Neural progenitor cell (in vitro differentiated cells): ENCODE data around the gene IDNK. TPM values are rescaled to one million over a fixed set of nuclear protein-coding genes. Genes with fewer than 3 reads are reported as not detected.

ENCODE experiments used
- DNase-seq: peaks from one replicate; pipeline ENCODE4 v3.0.0-alpha.2; 2016; ENCODE audit warnings: low spot score
- H2AFZ ChIP-seq: fragments of 200-600 bp; sonication (generic); replicated peaks from 2 replicates; pipeline ENCODE4 v1.6.1; 2016; ENCODE audit warnings: antibody characterized with exemption
- H3F3A ChIP-seq: fragments of 200-600 bp; sonication (generic); 2 replicates; pipeline ENCODE4 v1.6.1; 2016; ENCODE audit warnings: antibody characterized with exemption, low read depth
- H3K27ac ChIP-seq: fragments of 200-600 bp; sonication (generic); 2 replicates; pipeline ENCODE4 v1.5.1; 2016; ENCODE audit warnings: mild to moderate bottlenecking
- H3K27me3 ChIP-seq: fragments of 200-600 bp; sonication (generic); 2 replicates; pipeline ENCODE4 v1.6.1; 2016; ENCODE audit warnings: mild to moderate bottlenecking, moderate library complexity
- H3K36me3 ChIP-seq: fragments of 200-600 bp; sonication (generic); 2 replicates; pipeline ENCODE4 v1.5.1; 2016
- H3K4me1 ChIP-seq: fragments of 200-600 bp; sonication (generic); 2 replicates; pipeline ENCODE4 v1.6.1; 2016; ENCODE audit warnings: mixed run types
- H3K4me2 ChIP-seq: fragments of 200-600 bp; sonication (generic); 2 replicates; pipeline ENCODE4 v1.6.1; 2016
- H3K4me3 ChIP-seq: fragments of 200-600 bp; sonication (generic); 2 replicates; pipeline ENCODE4 v1.5.1; 2016
- H3K79me2 ChIP-seq: fragments of 200-600 bp; sonication (generic); 2 replicates; pipeline ENCODE4 v1.6.1; 2016; ENCODE audit warnings: low read depth
- H3K9ac ChIP-seq: fragments of 200-600 bp; sonication (generic); 2 replicates; pipeline ENCODE4 v1.6.1; 2016
- H3K9me3 ChIP-seq: fragments of 200-600 bp; sonication (generic); 2 replicates; pipeline ENCODE4 v1.5.1; 2016; ENCODE audit warnings: low read depth
- H4K20me1 ChIP-seq: fragments of 200-600 bp; sonication (generic); 2 replicates; pipeline ENCODE4 v1.6.1; 2016; ENCODE audit warnings: low read depth
- H3K27ac Mint-ChIP-seq: 3 replicates; pipeline ENCODE4 v1.8.0; 2021; ENCODE audit warnings: mixed read lengths
- H3K27me3 Mint-ChIP-seq: 2 replicates; pipeline ENCODE4 v1.8.0; 2022; ENCODE audit warnings: low read depth, mild to moderate bottlenecking, inconsistent platforms, moderate library complexity, mixed read lengths; ENCODE audit not compliant: insufficient read depth
- H3K36me3 Mint-ChIP-seq: 3 replicates; pipeline ENCODE4 v1.8.0; 2021; ENCODE audit warnings: mixed read lengths
- H3K4me1 Mint-ChIP-seq: 3 replicates; pipeline ENCODE4 v1.8.0; 2021; ENCODE audit warnings: mixed read lengths
- H3K4me3 Mint-ChIP-seq: 3 replicates; pipeline ENCODE4 v1.8.0; 2021; ENCODE audit warnings: mild to moderate bottlenecking, moderate library complexity, mixed read lengths
- H3K9me3 Mint-ChIP-seq: 3 replicates; pipeline ENCODE4 v1.8.0; 2020; ENCODE audit warnings: mixed read lengths
- CTCF ChIP-seq: fragments of 200-600 bp; sonication (generic); IDR thresholded peaks from 2 replicates; pipeline ENCODE4 v1.5.1; 2017; ENCODE audit warnings: antibody characterized with exemption, mild to moderate bottlenecking
- EZH2 ChIP-seq: fragments of 200-600 bp; sonication (generic); IDR thresholded peaks from 2 replicates; pipeline ENCODE4 v1.6.1; 2017; ENCODE audit warnings: antibody characterized with exemption, mild to moderate bottlenecking, moderate library complexity
- EZH2phosphoT487 ChIP-seq: fragments of 200-600 bp; sonication (generic); IDR thresholded peaks from 2 replicates; pipeline ENCODE4 v1.6.1; 2017; ENCODE audit warnings: antibody characterized with exemption
- total RNA-seq: library from RNA; depleted of rRNA; stranded (reverse); fragments of >200 nt; gene quantifications from 2 replicates; pipeline ENCODE4 v1.2.3, GENCODE V29; 2015; ENCODE audit warnings: low replicate concordance

The IDNK gene
- total RNA-seq, 1 donor from 2014 or later = 9.0 TPM

- Mint-ChIP-seq H3K27ac (no peak overlapping the region), H3K4me1 (no peaks in the 10 kb centered on the region), H3K36me3 (peaks cover 44% of the 10 kb centered on the region), H3K27me3 (peaks cover 2% of the 10 kb centered on the region), H3K4me3 (no peak overlapping the region), H3K9me3 (peaks cover 11% of the 10 kb centered on the region)
- H3K36me3 ChIP-seq = peaks cover 27% of the 10 kb centered on the region
- H3K4me1 ChIP-seq = no peaks in the 10 kb centered on the region
- no peak for DNase-seq
- no peak overlapping the region for H2AFZ ChIP-seq
- H3K4me2 ChIP-seq = no peak overlapping the region
- no peaks in the 10 kb centered on the region for H3K9me3 ChIP-seq
- no peak for TF ChIP-seq EZH2phosphoT487
- no peak for TF ChIP-seq EZH2
- TF ChIP-seq CTCF = no peak
- no peaks in the 10 kb centered on the region for H3K79me2 ChIP-seq
- no peak overlapping the region for H3K27ac ChIP-seq
- H3F3A ChIP-seq = no peaks in the 10 kb centered on the region
- H4K20me1 ChIP-seq = no peaks in the 10 kb centered on the region
- H3K9ac ChIP-seq = no peak overlapping the region
- no peaks in the 10 kb centered on the region for H3K27me3 ChIP-seq
- H3K4me3 ChIP-seq = no peak overlapping the region
Observed at GRCh38 chr9:83656032-83656680, 33.2 kb downstream of the IDNK start.

- H3K27ac ChIP-seq = no peak overlapping the region
- Mint-ChIP-seq H3K4me3 (no peak overlapping the region), H3K27me3 (peaks cover 2% of the 10 kb centered on the region), H3K4me1 (no peaks in the 10 kb centered on the region), H3K9me3 (peaks cover 9% of the 10 kb centered on the region), H3K36me3 (peaks cover 42% of the 10 kb centered on the region), H3K27ac (no peak overlapping the region)
- H3K9me3 ChIP-seq = no peaks in the 10 kb centered on the region
- TF ChIP-seq EZH2phosphoT487 (no peak), CTCF (no peak), EZH2 (no peak)
- H3K9ac ChIP-seq = no peak overlapping the region
- H4K20me1 ChIP-seq = no peaks in the 10 kb centered on the region
- H3K4me2 ChIP-seq = no peak overlapping the region
- no peak for DNase-seq
- no peaks in the 10 kb centered on the region for H3K4me1 ChIP-seq
- H3F3A ChIP-seq = no peaks in the 10 kb centered on the region
- H2AFZ ChIP-seq = no peak overlapping the region
- no peaks in the 10 kb centered on the region for H3K79me2 ChIP-seq
- no peak overlapping the region for H3K4me3 ChIP-seq
- no peaks in the 10 kb centered on the region for H3K27me3 ChIP-seq
- peaks cover 24% of the 10 kb centered on the region for H3K36me3 ChIP-seq
Observed at GRCh38 chr9:83656952-83657351, 34.0 kb downstream of the IDNK start.

- H3F3A ChIP-seq = no peaks in the 10 kb centered on the region
- H4K20me1 ChIP-seq = peaks cover 12% of the 10 kb centered on the region
- no peaks in the 10 kb centered on the region for H3K79me2 ChIP-seq
- no peak overlapping the region for H2AFZ ChIP-seq
- H3K4me2 ChIP-seq = no peak overlapping the region
- no peak overlapping the region for H3K4me3 ChIP-seq
- no peak for TF ChIP-seq EZH2phosphoT487
- TF ChIP-seq EZH2 = no peak
- TF ChIP-seq CTCF = no peak
- H3K36me3 ChIP-seq = peaks cover 23% of the 10 kb centered on the region
- H3K27me3 Mint-ChIP-seq = no peaks in the 10 kb centered on the region
- no peaks in the 10 kb centered on the region for H3K4me1 ChIP-seq
- no peak overlapping the region for H3K4me3 Mint-ChIP-seq
- no peaks in the 10 kb centered on the region for H3K4me1 Mint-ChIP-seq
- DNase-seq = no peak
- no peaks in the 10 kb centered on the region for H3K9me3 Mint-ChIP-seq
- H3K9me3 ChIP-seq = no peaks in the 10 kb centered on the region
- H3K27ac Mint-ChIP-seq = no peak overlapping the region
- H3K36me3 Mint-ChIP-seq = peaks cover 14% of the 10 kb centered on the region
- H3K27ac ChIP-seq = no peak overlapping the region
- no peaks in the 10 kb centered on the region for H3K27me3 ChIP-seq
- H3K9ac ChIP-seq = no peak overlapping the region
Observed at GRCh38 chr9:83662933-83663332, 40.0 kb downstream of the IDNK start.
